Endothelial cell of umbilical vein (primary cell): Measurements from ENCODE around the gene PNLIPRP1.

Experiments used
- CTCF ChIP-seq, 2 donors: IDR thresholded peaks; 1 replicate in 1 of 2; 2 replicates in 1 of 2; pipeline ENCODE4 v1.5.1; 2011; ENCODE audit warnings: low read length in 2 of 2, mild to moderate bottlenecking in 2 of 2, moderate library complexity in 2 of 2, control low read depth in 1 of 2, inconsistent platforms in 1 of 2, low read depth in 1 of 2; ENCODE audit not compliant: insufficient read depth in 1 of 2; ENCODE audit errors: extremely low read depth in 1 of 2
- EZH2 ChIP-seq: IDR thresholded peaks from 2 replicates; pipeline ENCODE4 v1.6.1; 2012; ENCODE audit warnings: borderline replicate concordance, low read depth, mild to moderate bottlenecking, moderate library complexity, low read length, inconsistent platforms; ENCODE audit not compliant: severe bottlenecking
- GATA2 ChIP-seq: IDR thresholded peaks from 2 replicates; pipeline ENCODE4 v1.7.0; 2011; ENCODE audit warnings: low read depth, mild to moderate bottlenecking, moderate library complexity, mixed read lengths, low read length; ENCODE audit not compliant: insufficient read length, insufficient read depth
- JUN ChIP-seq: IDR thresholded peaks from 2 replicates; pipeline ENCODE4 v1.6.1; 2011; ENCODE audit warnings: borderline replicate concordance, low read depth; ENCODE audit not compliant: insufficient read length, insufficient read depth
- MAX ChIP-seq: IDR thresholded peaks from 2 replicates; pipeline ENCODE4 v1.6.1; 2011; ENCODE audit not compliant: insufficient read depth, insufficient read length
- MYC ChIP-seq: IDR thresholded peaks from one replicate; pipeline ENCODE4 v1.6.1; 2011; ENCODE audit warnings: mild to moderate bottlenecking, low read depth, low read length
- POLR2A ChIP-seq: IDR thresholded peaks from 2 replicates; pipeline ENCODE4 v1.6.1; 2012; ENCODE audit warnings: low read depth, mild to moderate bottlenecking, control low read depth, low read length
- POLR2AphosphoS5 ChIP-seq: IDR thresholded peaks from 2 replicates; pipeline ENCODE4 v1.6.1; 2012; ENCODE audit warnings: low read depth, mild to moderate bottlenecking, control low read depth, low read length, moderate library complexity; ENCODE audit not compliant: insufficient read depth

- TF ChIP-seq EZH2, result no peak
- TF ChIP-seq CTCF (IDR thresholded peaks at IDR 0.05; ENCODE audit: extremely low read depth in 1 of 2, insufficient read depth in 1 of 2, low read depth in 1 of 2, low read length in 2 of 2), result no peak
- TF ChIP-seq POLR2A, result no peak
- no peak for TF ChIP-seq POLR2AphosphoS5
- TF ChIP-seq JUN, result no peak
- no peak for TF ChIP-seq MYC
- TF ChIP-seq MAX, result no peak
- no peak for TF ChIP-seq GATA2
These were observed 16.6 kb downstream of the PNLIPRP1 start for GRCh38 chr10:116607336-116607735.
